Spleen (tissue), 11 donors: ENCODE results near the gene IGF2. TPM values are rescaled to one million over a fixed set of nuclear protein-coding genes. Genes with fewer than 3 reads are reported as not detected.

Source experiments
- DNase-seq: peaks from one replicate; pipeline ENCODE4 v3.0.0-alpha.2; 2020
- H3K27ac ChIP-seq, 8 donors: fragments of 200-600 bp; sonication (generic) in 7 of 8; 1 replicate in 4 of 8; 2 replicates in 4 of 8; pipeline versions ENCODE4 v1.5.0 to v1.8.0; 2016 to 2021; ENCODE audit warnings: inconsistent platforms in 4 of 8, mild to moderate bottlenecking in 4 of 8, moderate library complexity in 1 of 8
- H3K27me3 ChIP-seq, 7 donors: fragments of 200-600 bp; sonication (generic) in 6 of 7; replicated peaks in 1 of 7; 1 replicate in 4 of 7; 2 replicates in 3 of 7; pipeline versions ENCODE4 v1.5.0 to v1.8.0; 2016 to 2021; ENCODE audit warnings: inconsistent platforms in 3 of 7, mild to moderate bottlenecking in 1 of 7
- H3K36me3 ChIP-seq, 6 donors: fragments of 200-600 bp; sonication (generic) in 5 of 6; 1 replicate in 4 of 6; 2 replicates in 2 of 6; pipeline versions ENCODE4 v1.5.0 to v1.8.0; 2016 to 2021; ENCODE audit warnings: inconsistent platforms in 2 of 6
- H3K4me1 ChIP-seq, 6 donors: fragments of 200-600 bp; sonication (generic) in 5 of 6; 1 replicate in 3 of 6; 2 replicates in 3 of 6; pipeline versions ENCODE4 v1.5.0 to v1.8.0; 2016 to 2021; ENCODE audit warnings: inconsistent platforms in 3 of 6
- H3K4me3 ChIP-seq, 8 donors: fragments of 200-600 bp; sonication (generic) in 7 of 8; 1 replicate in 4 of 8; 2 replicates in 4 of 8; pipeline versions ENCODE4 v1.5.0 to v1.8.0; 2016 to 2021; ENCODE audit warnings: inconsistent platforms in 4 of 8, mild to moderate bottlenecking in 4 of 8, moderate library complexity in 2 of 8
- H3K9me3 ChIP-seq, 8 donors: fragments of 200-600 bp; sonication (generic) in 7 of 8; 1 replicate in 4 of 8; 2 replicates in 4 of 8; pipeline versions ENCODE4 v1.5.0 to v1.8.0; 2016 to 2021; ENCODE audit warnings: inconsistent platforms in 4 of 8
- CTCF ChIP-seq, 11 experiments: fragments of 200-600 bp in 7 of 11; fragments of 450-650 bp in 4 of 11; sonication (generic) in 4 of 11; IDR thresholded peaks in 8 of 11; conservative IDR thresholded peaks in 3 of 11; 1 replicate in 7 of 11; 2 replicates in 4 of 11; pipeline versions ENCODE4 v1.4.0 to v1.8.0; 2016 to 2021; ENCODE audit warnings: antibody characterized with exemption in 11 of 11, inconsistent platforms in 4 of 11, mild to moderate bottlenecking in 1 of 11
- POLR2A ChIP-seq, 3 donors: fragments of 450-650 bp; IDR thresholded peaks; one replicate each; pipeline ENCODE4 v1.5.1; 2017; ENCODE audit warnings: antibody characterized with exemption in 3 of 3, mild to moderate bottlenecking in 1 of 3
- POLR2AphosphoS5 ChIP-seq, 3 donors: sonication (generic); formaldehyde crosslinking; IDR thresholded peaks; one replicate each; pipeline ENCODE4 v1.5.1; 2017; ENCODE audit warnings: antibody characterized with exemption in 3 of 3
- WGBS, 5 donors: extraction: QIAGEN DNeasy Blood & Tissue Kit in 3 of 5; methylation state at CpG; one replicate each; pipeline versions ENCODE4 v1.1.5 to v1.1.7; 2013 to 2018; 5-methylcytosine and 5-hydroxymethylcytosine counted together
- intact Hi-C: fragments of 100-400 bp; cut with DNase I; formaldehyde crosslinking; loops from one replicate; pipeline ENCODE4 v1.15.0; 2023; ENCODE audit warnings: low total_unique reads
- polyA plus RNA-seq, 3 donors: library from polyadenylated mRNA; stranded (reverse); fragments of 200-250 nt; gene quantifications; one replicate each; pipeline ENCODE4 v1.2.1, GENCODE V29; 2013
- total RNA-seq, 7 donors: library from RNA; depleted of rRNA in 3 of 7; stranded (reverse); fragments of >200 nt in 3 of 7; fragmentation: NEBNext Ultra II Directional in 4 of 7; extraction: Animal tissue kit (Norgen Biotek cat#: 25700) in 4 of 7; gene quantifications; one replicate each; pipeline versions ENCODE4 v1.1.0 to v1.2.1, GENCODE V29; 2016 to 2021
- donor health status: healthy with polysubstance abuse.
- donor health status: DM: no; HTN: no; CAD: no; lungs with moderate emphysema.
- donor health status: DM: no; HTN: no; CAD: no.
- donor health status: Bipolar disorder and iron deficiency.
- donor health status: healthy.
- donor health status: DM: no; HTN: no; CAD: no.
- donor health status: DM: yes; HTN: yes; CAD: no.

The IGF2 gene
- total and polyA plus RNA-seq, 10 donors, result 0.74 to 66.6 (median 13.7) TPM

- Histone ChIP-seq H3K27me3 (peaks cover 0 to 44% (median 25%) of the 10 kb centered on the region in 7 donors), H3K36me3 (no peaks in the 10 kb centered on the region), H3K4me1 (no peaks in the 10 kb centered on the region), H3K4me3 (no peak overlapping the region), H3K27ac (no peak overlapping the region), H3K9me3 (peaks cover 0 to 17% (median 13%) of the 10 kb centered on the region in 8 donors)
- DNase-seq, result peak; percentile 53
- TF ChIP-seq CTCF (IDR thresholded peaks at IDR 0.05 in 8 of 11, conservative IDR thresholded peaks at IDR 0.05 in 3 of 11) (no peak), POLR2A (IDR thresholded peaks at IDR 0.05) (no peak), POLR2AphosphoS5 (IDR thresholded peaks at IDR 0.05) (no peak)
- intact Hi-C loops, result no loop called here
- 66 to 83% (median 75%) methylated on average over 19 to 23 of the region's 23 CpGs for WGBS, 5 donors
Observed at GRCh38 chr11:2120359-2121100, 18.7 kb downstream of the IGF2 start.

- Histone ChIP-seq H3K9me3 (peaks cover 0 to 17% (median 13%) of the 10 kb centered on the region in 8 donors), H3K4me1 (peaks cover 0 to 3% (median 0%) of the 10 kb centered on the region in 6 donors), H3K27me3 (peaks cover 0 to 43% (median 25%) of the 10 kb centered on the region in 7 donors), H3K36me3 (no peaks in the 10 kb centered on the region), H3K27ac (no peak overlapping the region), H3K4me3 (no peak overlapping the region)
- intact Hi-C loops, result no loop called here
- TF ChIP-seq POLR2AphosphoS5 (IDR thresholded peaks at IDR 0.05) (no peak), CTCF (IDR thresholded peaks at IDR 0.05 in 8 of 11, conservative IDR thresholded peaks at IDR 0.05 in 3 of 11) (no peak), POLR2A (IDR thresholded peaks at IDR 0.05) (no peak)
- DNase-seq, result no peak
- 76 to 92% (median 83%) methylated on average over 4 of the region's 4 CpGs for WGBS, 5 donors
Observed at GRCh38 chr11:2118677-2119076, 20.5 kb downstream of the IGF2 start.

GRCh38 chr11:2116680-2117079 is 22.5 kb downstream of the IGF2 start:
- WGBS, 5 donors, result 82 to 100% (median 90%) methylated on average over 1 of the region's 1 CpG
- intact Hi-C loops, result no loop called here

GRCh38 chr11:2115308-2115707 is 23.9 kb downstream of the IGF2 start:
- peaks cover 0 to 15% (median 3%) of the 10 kb centered on the region in 7 donors for H3K27me3 ChIP-seq

More at GRCh38 chr11:2116680-2117079, 22.5 kb downstream of the IGF2 start:
- Histone ChIP-seq H3K4me3 (no peak overlapping the region), H3K27ac (no peak overlapping the region), H3K9me3 (peaks cover 0 to 17% (median 13%) of the 10 kb centered on the region in 8 donors), H3K4me1 (peaks cover 0 to 3% (median 0%) of the 10 kb centered on the region in 6 donors), H3K27me3 (peaks cover 0 to 29% (median 14%) of the 10 kb centered on the region in 7 donors), H3K36me3 (no peaks in the 10 kb centered on the region)
- TF ChIP-seq POLR2A (IDR thresholded peaks at IDR 0.05) (no peak), POLR2AphosphoS5 (IDR thresholded peaks at IDR 0.05) (no peak)
- no peak for DNase-seq

More at GRCh38 chr11:2115308-2115707, 23.9 kb downstream of the IGF2 start:
- 87 to 99% (median 94%) methylated on average over 8 to 12 of the region's 12 CpGs for WGBS, 5 donors
- intact Hi-C loops, result no loop called here
- Histone ChIP-seq H3K4me1 (peaks cover 0 to 3% (median 0%) of the 10 kb centered on the region in 6 donors), H3K36me3 (no peaks in the 10 kb centered on the region), H3K27ac (no peak overlapping the region), H3K9me3 (peaks cover 0 to 17% (median 13%) of the 10 kb centered on the region in 8 donors), H3K4me3 (no peak overlapping the region)
- no peak for DNase-seq
- TF ChIP-seq POLR2AphosphoS5 (IDR thresholded peaks at IDR 0.05) (no peak), CTCF (IDR thresholded peaks at IDR 0.05 in 8 of 11, conservative IDR thresholded peaks at IDR 0.05 in 3 of 11) (no peak), POLR2A (IDR thresholded peaks at IDR 0.05) (no peak)
